LHCN-M2 (cell line): Measurements from ENCODE around the gene BMP7. TPM values are rescaled to one million over a fixed set of nuclear protein-coding genes. Genes with fewer than 3 reads are reported as not detected.
"Not testable (repeated sequence)": the region's sequence is repeated elsewhere in the genome, so short reads cannot be mapped to it uniquely, and the experiment has no call there.

ENCODE experiments used
- DNase-seq: peaks from one replicate; pipeline ENCODE4 v3.0.0-alpha.2; 2012; ENCODE audit warnings: low read depth
- total RNA-seq: library from RNA; depleted of rRNA; stranded (reverse); fragments of >200 nt; gene quantifications from 2 replicates; pipeline ENCODE4 v1.2.3, GENCODE V29; 2014

BMP7 gene
- total RNA-seq, 1 experiment from 2014 or later, result not detected

DNA sequence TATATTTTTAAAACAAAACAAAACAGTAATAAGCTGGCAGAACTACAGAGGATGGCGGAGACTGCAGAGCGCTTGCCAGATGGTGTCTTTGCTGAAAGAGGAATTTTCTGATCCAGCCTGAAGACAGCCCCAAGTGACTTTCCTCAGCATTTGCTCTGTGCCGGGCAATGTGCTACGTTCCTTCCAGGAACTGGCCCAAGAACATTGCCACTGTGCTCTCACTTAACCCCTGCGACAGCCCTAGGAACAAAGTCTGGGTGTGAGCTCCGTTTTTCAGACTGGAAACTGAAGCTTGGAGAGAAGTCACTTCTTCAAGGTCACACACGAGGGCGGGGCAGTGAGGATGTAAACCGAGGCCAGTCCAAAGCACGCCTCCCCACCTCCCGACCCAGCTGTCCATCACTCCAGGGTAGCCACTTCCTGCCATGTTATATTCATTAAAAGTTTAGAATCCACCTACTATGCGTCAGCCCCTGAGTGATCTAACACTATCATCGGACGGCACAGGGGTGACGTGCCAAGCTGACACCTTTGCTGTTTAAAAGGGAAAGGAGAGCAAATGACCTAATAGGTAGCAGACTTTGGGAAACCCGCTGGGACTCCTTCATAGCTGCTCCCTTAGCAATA, 22.3 kb upstream of the BMP7 start:
- DNase-seq, result no peak

GRCh38 chr20:57287901-57288300, 21.5 kb upstream of the BMP7 start:
- DNase-seq, result no peak

DNA sequence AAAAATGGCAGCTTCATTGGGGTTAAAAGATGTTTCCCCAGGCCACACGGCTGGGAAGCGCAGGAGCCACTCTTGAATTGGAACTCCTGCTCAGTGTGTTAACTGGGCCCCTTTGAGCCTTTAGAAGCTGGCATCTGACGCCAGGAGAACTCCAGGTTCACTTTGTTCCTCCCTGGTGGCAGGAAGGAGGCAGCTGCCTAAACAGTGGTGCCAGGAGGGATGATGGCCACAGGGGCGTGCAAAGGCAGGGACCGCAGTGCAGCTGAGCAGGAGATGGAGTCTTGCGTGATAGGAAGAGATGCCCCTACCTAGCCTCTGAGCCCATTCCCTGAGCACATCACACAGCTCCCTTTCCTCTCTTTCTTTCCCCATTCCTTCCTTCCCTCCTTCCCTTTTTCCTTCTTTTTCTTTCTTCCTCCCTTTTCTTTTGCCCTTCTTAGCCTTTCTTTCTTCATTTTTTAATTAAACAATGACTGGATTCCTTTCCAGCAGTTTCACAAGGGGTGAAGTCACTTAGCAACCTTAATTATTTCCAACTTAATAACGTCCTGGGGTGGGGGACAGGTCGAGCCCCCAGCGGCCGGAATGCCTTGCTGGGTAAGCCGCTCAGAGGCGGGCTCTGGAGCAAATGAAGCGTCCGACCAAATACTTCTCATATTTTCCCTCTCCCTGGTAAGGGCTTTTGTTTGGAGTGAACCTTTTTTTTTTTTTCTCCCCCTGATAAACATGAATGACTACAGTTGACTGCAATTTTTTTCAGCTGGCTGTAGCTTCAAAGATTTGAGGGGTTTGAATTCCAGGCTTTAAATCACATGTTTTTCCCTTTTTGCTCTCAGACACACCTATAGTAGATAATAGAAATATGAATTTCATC, 20.8 kb upstream of the BMP7 start:
- DNase-seq, result no peak

DNA sequence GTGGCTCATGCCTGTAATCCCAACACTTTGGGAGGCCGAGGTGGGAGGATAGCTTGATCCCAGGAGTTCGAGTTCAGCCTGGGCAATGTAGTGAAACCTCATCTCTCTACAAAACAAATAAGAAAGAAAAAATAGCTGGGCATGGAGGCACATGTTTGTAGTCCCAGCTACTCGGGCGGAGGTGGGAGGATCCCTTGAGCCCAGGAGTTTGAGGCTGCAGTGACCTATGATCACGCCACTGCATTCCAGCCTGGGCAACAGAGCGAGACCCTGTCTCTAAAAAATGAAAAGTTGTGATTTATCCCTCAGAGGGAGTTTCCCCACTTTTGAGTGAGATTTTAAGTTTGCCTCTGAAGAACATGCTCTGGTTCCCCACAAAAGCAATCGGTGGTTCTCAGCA, 17.4 kb upstream of the BMP7 start:
- no peak for DNase-seq

DNA sequence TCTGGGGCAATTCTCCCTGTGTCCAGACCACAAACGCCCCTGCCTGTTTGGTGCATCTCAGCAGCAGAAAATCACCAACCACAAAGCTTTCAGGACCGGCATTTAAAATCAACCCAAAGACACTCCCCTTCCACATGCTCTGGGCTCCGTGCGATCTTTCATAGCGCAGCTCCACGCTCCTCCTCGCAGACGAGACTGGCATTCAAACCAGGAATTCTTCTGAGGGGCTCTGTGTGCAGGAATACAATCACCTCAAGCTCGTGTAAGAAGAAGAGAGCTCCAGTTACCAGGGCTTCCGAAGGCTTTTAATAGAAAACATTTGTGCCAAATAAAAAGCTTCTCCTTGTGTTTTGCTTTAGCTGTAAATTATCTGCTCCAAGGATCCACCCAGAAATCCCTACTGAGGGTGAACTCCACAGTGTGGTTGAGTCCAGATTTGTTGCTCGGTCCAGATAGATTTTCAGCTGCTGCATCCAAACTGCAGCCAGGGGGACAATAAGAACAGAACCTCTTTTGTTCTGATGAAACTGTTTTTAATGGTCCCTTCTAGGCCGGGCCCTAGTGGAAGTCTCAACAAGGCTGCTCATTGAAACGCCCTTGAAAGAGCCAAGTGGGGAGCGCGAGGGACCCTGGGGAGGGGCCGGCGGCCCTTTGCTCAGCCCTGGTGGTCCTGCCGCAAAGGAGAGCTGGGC, 16.4 kb upstream of the BMP7 start:
- DNase-seq, result no peak

GRCh38 chr20:57281900-57282299, 15.5 kb upstream of the BMP7 start:
- DNase-seq, result no peak

- DNase-seq, result no peak
These were observed 13.8 kb upstream of the BMP7 start for GRCh38 chr20:57280221-57280620.

- not testable (repeated sequence) for DNase-seq
These were observed 13.1 kb upstream of the BMP7 start for GRCh38 chr20:57279548-57279947.

- no peak for DNase-seq
These were observed 12.0 kb upstream of the BMP7 start for GRCh38 chr20:57278457-57278856.

DNA sequence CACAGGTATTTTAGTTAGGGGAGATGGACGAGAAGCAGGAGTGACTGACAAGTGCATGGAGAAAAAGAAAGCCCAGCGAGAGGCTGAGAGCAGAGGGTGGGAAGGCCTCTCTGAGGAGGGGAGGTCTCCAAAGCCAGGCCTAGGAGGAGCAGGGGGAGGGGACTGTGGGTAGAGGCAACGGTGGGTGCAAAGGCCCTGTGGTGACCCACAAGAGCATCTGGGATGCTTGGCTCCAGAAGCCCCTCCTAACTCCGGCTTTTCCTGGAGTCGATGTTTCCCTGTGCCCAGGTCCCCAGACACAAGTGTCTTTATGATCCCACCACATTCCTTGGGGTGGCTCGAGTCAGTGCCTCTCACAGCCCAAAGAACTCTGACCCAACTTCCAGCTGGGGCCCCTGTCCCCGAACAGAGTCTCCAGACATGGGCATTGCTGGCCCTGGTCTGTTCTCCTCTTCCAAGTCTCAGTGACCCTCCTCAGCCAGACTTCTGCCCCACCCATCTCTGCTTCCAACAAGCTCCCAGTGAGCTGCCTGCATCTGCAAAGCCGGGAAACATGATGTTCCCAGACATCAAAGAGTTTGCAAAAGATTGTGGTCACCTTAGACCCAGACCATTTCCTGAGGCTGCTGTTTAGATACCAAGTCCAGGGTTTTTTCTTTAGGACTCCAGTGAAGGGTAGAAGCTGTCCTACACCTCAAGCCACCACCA, 11.1 kb upstream of the BMP7 start:
- DNase-seq, result no peak

- DNase-seq, result no peak
These were observed 9.8 kb upstream of the BMP7 start for GRCh38 chr20:57276221-57276620.

- no peak for DNase-seq
These were observed 9.4 kb upstream of the BMP7 start for GRCh38 chr20:57275813-57276212.

DNA sequence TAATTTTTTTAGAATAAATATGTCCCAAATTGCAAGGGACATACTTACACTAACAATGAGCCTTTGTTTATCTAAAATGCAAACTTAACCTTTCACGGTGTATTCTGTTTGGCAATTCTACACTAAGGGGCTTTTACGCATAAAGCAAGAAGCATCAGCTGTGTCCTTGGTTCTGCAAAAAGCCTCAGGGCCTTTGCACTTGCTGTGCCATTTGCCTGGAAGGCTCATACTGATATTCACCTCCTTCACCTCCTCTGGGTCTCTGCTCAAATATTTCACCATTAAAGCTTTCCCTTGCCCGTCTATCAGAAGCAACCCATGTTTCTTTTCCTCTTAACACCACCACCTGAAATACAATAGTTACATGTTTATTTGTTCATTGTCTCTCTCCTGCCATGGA, 8.9 kb upstream of the BMP7 start:
- DNase-seq, result no peak

DNA sequence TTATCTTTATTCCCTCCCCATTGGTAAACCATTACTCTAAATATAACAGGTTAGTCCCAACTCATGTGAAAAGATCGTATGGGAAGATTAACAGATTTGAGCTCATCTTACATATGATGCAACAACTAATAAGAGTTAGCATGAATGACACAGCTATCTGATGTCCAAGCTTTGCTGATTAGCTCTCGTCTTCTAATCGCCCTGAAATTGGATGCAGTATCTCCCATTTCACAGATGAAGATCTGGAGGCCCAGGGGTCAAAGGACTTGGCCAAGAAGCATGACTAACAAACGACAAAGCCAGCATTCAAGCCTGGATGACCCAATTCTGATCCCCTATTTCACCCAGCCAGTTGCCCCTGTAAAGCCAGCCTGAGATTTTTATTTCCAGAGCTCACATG, 8.4 kb upstream of the BMP7 start:
- DNase-seq, result no peak

- no peak for DNase-seq
These were observed 7.9 kb upstream of the BMP7 start for GRCh38 chr20:57274299-57274698.

- DNase-seq, result no peak
These were observed 6.6 kb upstream of the BMP7 start for GRCh38 chr20:57272883-57273535.

- DNase-seq, result no peak
These were observed 4.0 kb upstream of the BMP7 start for GRCh38 chr20:57270204-57270984.

GRCh38 chr20:57269148-57269984, 2.9 kb upstream of the BMP7 start:
- no peak for DNase-seq

GRCh38 chr20:57268399-57269076, 2.1 kb upstream of the BMP7 start:
- DNase-seq, result no peak
